Central memory CD4-positive, alpha-beta T cell (primary cell): Measurements from ENCODE around the gene TBX3.

Experiments used
- DNase-seq: peaks from one replicate; pipeline ENCODE4 v3.0.0; 2022

Gene TBX3

DNA sequence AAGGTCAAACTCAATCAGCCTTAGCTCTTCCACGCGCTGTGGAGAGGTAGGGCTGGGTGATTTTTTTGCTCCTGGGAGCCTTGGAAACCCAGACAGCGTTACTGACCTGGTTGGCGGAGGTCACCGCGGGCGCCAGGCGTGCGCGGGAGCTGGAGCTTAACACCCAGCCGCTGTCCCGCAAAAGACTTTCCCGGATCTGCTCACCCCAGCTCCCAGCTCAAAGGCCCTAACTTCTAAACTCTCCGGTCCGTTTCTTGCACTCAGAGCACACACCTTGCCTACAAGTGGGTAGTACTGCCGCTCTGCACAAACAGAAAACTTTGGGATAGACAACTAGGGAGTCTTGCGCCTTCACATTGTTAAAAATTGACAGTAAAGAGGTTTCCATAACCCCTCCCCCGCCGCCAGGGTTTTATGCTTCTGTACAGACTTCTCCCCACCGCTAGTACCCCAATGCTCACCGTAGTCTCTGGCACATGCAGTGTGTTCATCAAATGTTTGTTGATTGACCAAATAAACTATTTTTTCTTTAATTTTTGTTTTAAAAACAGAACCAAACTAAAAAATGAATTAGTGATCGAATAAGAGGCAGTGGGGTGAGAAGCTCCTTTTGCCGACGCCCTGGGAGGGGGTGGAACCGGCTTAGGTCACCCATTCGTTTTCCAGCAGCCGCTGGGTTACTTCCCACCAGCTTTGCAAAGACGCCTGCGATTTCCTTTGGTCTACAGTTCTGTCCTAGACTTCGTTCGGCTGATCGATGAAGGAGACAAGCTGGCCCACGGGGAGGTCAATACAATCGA is 12.7 kb upstream of the TBX3 start:
- DNase-seq, result no peak

DNA sequence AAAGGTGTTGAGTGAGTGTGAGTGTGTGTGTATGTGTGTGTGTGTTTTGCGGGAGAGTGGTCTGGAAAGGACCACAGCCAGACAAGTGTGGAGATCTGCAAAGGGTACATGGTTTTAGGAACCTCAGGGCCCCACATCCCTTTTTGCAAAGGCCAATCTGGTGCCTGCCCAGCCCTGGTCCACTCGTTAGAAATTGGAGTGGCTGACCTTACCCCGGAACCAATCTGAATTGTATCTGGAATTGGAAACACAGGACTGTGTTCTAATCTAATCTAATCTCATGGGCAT is 11.3 kb upstream of the TBX3 start:
- DNase-seq, result no peak

DNA sequence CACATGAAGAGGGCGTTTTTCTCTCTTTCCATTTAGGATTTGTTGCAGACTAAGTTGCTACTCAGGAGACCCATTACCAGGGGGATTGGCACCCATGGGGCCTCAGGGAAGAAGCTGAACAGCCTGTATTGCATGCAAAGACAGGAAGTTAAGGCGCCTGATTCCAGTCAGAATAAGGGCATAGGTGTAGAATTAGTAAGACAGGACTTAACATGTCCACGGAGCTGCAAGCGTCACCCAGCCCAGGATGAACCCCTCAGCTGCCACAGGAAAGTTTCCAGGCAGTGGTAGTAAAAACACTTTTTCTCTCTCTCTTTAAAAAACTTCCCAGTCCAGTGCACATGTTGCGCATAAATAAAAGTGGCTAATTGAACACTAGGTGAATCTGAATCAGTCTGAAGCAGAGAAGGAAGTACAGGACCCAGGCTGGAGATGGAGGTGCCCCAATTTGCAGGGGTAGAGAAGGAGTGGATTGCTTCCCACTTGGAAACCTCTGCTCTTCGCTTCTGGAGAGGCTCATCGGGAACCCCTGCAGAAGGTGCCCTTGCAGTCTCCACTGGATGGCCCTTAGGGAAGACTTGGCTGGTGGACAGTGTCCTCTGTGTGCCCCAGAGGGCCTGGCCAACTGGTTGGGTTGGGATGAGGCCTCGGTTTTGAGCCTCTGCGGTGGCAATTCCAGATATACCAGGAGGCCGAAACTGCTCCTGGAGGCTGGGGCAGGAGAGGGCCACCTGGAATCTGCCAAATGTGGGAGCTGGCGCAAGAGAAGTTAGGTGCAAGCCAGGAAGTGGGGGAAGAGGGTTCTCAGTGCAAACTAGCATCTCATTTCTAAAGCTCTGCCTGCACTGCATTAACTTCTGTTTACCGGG is 10.7 kb upstream of the TBX3 start:
- no peak for DNase-seq

DNA sequence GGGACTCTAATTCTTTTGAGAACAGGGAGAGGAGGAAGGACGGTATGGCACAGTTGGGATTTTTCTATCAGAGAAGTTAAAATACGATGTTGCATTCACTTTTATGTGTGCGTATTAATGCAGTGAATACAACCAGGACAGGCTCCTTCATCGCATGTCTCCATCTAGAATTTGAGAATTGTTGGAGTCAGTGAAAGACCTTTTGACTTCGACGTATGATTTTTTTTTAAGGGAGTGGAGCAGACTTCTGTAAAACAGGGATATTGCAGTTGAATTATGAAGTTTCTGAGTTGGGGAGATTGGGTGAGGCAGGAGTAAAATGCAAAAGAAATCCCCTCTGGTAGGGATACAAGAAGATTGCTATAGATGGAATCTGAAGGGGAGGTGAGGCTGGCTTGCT is 9.6 kb upstream of the TBX3 start:
- DNase-seq, result no peak

DNA sequence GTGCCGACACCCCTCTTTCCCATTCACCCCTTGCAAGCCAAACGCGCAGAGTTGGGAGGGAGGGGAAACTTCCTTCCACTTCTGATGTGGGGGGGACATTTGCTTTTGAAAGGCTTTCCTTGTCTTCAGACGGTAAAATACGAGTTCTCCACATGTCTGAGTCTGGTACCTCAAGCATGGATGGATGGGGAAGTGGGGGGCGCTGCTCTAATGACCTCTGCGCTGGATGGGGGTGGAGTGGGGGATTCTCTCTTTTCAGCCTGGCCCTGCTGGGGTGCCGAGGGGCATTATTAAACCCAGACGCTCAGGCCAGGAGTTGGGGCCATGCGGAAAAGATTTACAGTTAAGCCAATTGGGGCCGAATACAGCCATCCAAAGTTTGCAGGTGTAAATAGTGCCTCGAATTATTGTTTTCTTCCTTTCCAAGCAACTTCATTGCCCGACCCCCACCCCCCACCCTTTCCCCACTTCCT is 9.1 kb upstream of the TBX3 start:
- no peak for DNase-seq

DNA sequence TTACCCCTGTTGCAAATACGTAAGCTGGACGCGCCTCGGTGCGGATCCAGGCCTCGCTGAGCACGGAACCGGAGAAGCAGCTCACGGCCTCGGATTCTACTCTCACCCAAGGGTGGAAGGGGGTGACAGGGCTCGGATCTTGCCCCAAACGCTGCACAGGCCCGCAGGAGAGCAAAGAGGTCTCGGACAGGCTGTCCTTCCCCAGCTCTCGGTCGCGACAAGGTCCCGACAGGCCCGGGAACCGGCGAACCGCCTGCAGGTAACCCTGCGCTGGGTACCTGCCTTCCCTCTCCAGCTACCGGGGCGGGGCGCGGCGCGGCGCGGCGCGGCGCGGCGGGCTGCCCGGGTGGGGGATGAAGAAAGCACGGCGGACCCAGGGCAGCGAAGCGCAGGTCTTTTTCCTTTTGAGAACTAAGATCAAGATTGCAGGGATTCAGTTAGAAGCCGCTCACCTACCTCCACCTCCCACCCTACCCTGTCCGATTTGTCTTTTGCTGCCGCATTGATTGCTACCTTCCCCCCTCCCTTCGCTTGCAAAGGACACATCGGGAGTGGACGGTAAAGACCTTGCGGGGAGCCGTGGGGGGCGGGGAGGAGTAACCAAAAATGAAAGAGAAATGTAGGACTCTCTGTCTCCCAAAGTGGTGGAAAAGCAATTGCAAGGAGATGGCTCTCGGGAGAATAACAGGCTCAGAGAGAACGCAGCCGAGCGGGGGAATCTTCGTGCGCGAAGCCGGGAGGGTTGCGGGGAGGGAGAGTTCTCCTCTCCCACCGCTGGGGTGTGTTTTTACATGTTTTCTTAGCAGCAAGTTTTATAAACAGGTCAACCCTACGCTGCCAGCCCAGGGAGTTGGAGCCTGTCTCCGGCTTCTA is 8.4 kb upstream of the TBX3 start:
- DNase-seq, result no peak

DNA sequence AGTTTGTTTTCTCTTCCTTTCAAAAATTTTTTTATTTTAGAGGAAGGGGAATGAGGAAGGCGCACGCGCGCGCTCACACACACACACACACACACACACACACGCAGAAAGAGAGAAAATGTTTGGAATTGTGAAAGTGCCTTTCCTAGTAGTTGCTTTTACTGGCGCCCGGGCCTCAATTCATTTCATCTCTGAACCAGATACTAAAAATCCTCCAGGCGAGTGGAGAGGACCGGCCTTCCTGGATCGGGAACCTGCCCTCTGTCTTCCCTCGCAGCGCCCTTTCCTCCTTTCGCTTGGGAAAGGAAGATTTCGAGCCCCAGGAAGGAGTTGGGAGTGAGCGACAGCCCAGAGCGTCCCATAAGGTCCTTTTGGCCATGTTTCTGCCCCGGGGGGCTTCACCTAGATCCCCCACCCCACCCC is 7.8 kb upstream of the TBX3 start:
- no peak for DNase-seq

DNA sequence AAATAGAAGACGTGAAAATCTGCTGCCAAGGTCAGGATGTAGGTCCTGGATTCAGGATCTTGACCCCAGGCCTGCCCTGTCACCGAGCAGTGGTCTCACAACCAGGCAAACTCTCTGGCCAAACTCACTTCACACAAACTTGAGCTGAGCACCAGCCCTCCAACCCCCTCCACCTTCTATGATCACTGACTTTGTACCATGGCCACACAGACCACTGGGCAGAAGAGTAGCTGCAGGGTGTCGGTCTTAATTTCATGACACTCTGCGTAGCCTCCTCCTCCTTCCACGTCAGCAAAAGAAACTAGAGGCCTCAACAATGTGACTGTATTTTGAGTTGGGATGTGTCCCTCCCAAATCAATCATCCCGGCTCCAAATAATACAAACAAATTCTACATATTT is 7.2 kb upstream of the TBX3 start:
- no peak for DNase-seq

DNA sequence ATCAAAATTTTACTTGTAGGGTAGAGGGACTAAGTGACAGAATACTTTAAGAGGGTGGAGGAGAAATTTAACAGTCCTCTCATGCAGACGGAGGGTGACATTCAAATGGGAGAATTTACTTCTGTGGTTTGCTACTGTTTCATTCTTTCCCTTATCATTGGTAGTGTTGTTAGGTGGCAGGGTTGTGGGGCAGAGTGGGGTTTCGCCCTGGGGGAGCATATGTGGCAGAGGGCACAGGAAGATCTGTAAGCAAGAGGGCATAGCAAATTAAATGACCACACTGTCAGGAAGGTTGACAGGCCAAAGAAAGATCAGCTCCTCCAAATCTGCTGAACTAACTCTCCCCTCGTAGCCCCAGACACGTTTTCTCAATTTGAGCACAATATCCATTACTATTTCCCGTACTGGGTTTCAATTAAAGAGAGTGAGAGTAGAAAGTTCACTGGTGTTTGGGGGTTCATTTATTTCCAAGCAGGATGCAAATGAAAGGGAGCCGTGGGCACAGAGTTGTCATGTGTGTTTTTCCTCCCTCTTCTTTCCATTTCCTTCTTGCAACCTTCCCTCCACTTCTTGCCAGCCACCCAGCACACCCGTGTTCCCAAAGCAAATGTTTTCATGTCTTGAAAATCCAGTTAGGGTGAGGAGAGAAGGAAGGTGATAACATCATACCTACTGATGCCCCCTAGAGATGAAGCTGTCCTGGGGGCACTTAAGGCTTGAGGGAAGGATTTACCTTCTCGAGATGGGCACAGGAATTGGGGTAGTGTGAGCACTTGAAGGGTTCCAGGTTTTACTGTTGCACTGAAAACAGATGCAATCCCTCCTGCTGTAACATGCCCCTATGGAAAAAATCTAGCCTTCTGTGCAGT is 6.5 kb upstream of the TBX3 start:
- no peak for DNase-seq

DNA sequence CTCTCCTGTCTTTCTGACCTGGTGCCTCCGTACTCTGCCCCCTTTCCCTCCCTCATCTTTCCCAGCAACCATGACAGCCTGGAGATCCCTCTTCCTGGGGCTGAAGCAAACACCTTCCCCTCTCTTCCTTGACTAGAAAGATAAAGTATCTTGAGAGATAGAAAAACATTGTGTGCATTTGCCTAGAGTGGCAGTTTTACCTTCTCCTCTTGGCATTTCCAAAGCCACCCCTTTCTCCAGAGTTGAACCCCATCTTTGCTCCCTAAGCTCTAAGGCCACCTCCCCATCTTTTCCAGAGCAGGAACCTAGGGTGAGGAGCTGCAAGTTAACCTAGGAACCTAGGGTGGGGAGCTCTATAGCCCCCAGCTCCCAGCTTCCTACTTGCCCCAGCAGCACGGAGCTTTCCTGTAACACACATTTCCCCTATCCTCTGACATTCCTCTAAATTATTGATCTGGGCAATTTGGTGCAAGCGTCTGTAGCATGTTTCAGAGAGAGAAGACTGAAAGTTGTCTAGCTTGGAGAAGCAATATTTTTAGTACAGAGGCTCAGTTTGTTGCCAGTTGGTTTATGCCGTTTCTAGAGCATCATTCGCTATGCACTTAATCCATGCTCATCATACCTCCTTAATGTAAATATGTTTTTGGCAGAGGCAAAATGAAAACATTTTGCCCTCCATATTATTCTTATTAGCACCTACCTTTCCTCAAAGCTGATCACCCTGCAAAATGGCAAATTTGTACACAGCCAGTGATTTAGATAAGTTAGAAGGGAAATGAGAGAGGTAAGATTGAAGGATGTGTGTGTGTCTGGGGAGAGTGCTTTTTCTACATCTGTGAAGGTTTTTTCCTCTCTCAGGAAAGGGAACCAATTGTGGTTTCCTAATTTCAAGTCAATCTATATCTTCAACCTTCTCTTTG is 5.4 kb upstream of the TBX3 start:
- no peak for DNase-seq

DNA sequence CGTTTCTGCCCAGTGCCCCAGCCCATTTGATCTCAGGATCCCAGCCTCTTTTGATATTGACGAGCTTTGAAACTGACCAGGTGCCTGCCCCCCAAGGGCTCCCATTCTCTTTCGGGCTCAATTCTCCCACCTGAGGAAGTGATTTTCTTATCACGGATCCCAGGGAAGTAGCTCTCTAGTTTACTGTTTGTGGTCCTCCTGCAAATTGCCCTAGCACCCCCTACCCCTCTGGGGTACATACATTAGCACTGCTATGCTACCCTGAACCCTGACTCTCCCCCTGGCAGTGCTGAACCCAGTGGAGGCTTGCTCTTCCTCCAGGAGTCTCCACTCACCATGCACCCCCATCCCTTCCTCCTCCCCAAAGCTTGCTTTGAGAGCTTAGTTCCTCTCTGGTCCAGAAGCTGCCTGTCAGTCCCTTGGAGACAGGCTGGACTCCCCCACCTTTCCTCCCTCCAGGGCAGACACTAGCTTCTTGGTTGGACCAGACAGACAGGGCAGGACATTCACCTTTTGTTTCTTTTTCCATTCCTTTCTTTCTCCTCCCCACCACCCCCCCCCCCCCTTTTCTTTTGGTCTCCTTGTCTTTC is 4.4 kb upstream of the TBX3 start:
- no peak for DNase-seq

DNA sequence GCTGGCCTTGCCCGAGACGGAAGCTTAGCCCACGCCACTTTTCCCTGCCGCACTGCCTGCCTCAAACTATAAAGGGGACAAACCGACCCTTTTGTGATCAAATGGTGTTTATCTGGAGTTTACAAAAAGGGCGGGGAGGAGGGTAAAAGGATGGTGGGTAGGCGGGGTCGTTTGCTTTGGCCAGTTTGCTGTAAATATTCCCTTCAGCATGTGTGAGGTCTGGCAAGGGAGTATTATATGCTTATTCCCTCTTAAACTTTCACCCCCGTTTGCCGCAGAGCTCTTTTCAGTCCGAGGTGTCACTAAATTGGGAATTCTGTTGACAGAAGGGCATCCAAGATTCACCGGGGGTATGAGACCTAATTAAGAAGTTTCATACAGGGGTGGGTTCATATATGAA is 3.8 kb upstream of the TBX3 start:
- DNase-seq, result no peak

DNA sequence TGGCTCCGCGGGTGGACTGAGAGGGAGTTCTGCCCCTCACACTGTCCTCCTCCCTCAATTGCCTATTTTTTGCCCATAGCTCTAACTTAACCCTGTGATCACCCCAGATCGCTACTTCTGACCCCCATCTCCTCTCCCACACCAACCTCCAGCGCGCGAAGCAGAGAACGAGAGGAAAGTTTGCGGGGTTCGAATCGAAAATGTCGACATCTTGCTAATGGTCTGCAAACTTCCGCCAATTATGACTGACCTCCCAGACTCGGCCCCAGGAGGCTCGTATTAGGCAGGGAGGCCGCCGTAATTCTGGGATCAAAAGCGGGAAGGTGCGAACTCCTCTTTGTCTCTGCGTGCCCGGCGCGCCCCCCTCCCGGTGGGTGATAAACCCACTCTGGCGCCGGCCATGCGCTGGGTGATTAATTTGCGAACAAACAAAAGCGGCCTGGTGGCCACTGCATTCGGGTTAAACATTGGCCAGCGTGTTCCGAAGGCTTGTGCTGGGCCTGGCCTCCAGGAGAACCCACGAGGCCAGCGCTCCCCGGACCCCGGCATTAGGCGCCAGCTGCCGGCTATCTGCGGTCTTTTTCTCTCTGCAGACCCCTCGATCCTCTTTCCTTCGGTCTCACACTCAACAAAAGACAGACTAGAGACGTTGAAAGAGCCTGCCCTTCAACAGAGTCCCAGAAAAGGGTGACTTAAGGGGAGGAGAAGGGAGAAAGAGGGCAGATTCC is 3.0 kb upstream of the TBX3 start:
- DNase-seq, result no peak

DNA sequence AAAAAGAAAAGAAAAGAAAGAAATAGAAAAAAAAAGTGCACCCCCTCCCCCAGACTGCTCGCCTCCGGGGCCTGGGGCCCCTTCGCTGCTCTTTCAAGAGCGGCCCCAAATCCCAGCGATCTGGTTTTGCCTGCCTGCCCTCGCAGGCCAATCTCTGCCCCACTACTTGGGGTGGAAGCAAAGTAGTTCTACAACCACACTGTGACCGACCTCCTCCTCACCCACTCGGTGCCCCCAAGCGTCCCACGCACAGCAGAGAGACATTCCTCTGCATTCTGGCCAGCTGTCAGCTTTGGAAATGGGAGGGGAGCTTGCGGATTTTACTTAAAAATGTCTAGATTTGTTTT is 2.4 kb upstream of the TBX3 start:
- no peak for DNase-seq

DNA sequence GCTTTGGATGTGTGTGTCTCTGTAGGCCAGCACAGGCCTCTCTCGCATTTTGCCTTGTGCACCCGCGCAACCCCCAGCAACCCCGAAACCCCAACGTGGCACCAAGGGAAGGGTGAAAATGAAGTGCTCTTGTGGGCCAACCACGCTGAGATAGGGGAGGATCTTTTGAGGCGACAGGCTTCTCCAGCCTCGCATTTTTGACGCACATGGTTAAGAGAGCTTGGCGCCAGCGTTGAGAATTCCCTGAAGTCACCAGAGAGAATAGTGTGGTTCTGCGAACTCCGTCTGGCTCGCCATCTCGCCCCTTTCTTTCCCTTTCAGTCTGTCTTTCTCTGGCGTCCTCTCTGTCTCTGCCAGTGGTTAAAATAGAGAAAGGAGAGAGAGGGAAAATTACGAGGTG is 1.9 kb upstream of the TBX3 start:
- no peak for DNase-seq

DNA sequence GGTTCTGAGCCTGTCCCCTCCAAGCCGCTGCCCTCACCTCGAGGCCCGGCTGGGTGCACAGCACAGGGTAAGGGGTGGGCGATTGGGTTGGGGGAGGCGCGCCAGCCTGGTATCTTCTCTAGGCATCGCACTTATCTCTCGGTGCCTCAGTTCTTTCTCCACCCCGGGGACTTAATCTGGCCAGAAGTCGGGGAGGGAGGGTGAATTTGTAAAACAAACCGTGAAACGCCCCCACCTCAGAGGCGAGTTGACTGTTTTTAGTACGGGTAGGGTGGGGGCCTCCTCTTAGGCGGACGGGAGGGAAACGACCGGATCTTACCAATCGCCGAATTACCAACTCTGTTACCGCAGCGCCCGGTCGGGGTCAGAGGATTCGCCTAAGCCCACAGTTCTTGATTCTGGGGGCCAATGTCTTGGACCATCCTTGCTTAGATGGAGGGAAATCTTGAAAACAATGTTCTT is 1.4 kb upstream of the TBX3 start:
- no peak for DNase-seq

DNA sequence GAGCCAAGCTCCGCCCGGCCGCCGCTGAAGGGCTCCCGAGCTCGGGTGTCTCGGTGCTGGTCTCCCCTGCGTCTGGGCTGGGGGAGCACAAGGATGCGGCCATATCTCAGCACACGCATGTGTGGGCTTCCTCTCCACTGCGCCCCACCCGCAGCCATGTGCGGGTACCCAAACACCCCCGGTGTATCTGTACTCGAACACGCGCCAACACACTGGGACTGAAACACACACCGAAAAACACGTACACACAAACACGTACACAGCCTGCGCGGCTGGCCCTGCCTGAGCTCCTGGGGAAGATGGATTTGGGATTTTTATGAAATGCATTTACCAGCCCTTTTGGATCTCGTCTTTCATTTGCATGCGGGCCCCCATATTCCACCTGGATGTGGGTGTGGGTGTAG is 897 bp upstream of the TBX3 start:
- no peak for DNase-seq

DNA sequence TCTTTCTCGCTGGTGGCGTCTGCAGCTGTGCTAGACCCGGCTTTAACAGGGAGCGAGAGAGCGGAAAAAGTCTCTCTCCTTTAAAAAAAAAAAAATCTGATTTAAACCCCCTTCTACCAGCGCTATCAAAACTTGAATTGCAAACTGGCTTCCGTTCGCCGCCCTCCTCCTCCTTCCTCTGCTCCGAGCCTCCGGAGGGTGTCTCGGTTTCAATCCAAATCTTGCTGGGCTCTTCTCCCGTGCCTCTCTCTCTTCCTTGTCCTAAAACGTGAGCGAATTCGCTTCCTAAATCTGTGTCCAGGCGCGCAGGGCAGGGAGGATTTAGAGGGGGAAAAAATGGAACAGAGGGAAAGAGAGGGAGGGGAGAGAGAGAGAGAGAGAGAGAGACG is 272 bp downstream of the TBX3 start:
- DNase-seq, result no peak

DNA sequence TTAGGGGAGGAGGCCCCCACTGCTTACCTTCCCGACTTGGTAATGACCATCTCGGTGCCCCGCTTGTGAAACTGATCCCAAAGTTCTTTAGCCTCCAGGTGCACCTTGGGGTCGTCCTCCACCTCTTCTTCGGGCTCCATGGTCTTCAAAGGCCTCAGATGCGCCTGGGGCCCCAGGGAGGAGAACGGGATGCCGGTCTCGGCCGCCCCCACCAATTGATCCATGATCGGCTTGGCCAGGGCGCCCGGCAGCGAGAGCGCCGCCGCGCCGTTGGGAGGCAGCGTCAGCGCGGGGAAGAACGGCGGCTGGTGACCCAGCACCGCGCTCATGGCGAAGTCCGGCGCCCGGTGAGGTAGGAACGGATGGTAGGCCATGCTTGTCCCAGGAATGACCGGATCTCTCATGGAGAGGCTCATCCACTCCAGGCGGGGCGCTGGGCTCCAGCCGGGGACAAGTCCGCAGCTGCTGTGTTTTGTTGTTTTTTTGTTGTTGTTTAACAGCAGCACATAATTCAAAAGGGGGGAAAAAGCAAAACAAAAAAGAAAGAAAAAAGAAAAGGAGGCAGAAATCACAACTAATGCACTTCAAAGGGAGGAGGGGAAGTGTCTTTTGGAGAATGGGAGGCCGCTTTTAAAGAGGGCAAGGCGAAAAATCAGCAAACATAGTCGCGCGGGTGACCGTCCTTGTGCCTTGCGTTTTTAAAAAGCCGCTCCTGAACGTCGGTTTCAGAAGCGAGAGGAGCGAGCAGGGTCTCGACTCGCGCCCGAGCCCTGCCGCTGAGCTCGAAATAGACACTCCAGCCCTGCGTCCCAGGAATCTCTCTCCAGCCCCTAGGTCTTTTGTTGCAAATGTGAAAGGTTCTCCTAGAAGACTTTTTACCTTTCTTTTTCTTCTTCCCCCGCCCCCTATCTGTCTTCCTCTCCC is 928 bp downstream of the TBX3 start:
- DNase-seq, result no peak
